HEK293 (cell line): ENCODE results near the gene CXCL8.

Source experiments
- CTCF ChIP-seq: fragments of 450-650 bp; formaldehyde crosslinking; IDR thresholded peaks from 2 replicates; pipeline ENCODE4 v1.5.1; 2016; ENCODE audit warnings: missing biosample characterization, missing genetic modification characterization
- HOXA7 ChIP-seq: sonication (generic); formaldehyde crosslinking; IDR thresholded peaks from 2 replicates; pipeline ENCODE4 v1.8.1; 2022; ENCODE audit warnings: missing genetic modification reagents, borderline replicate concordance
- ZNF239 ChIP-seq: fragments of 450-650 bp; formaldehyde crosslinking; IDR thresholded peaks from 2 replicates; pipeline ENCODE4 v1.5.1; 2016; ENCODE audit warnings: missing biosample characterization, missing genetic modification characterization
- ZNF24 ChIP-seq: fragments of 450-650 bp; formaldehyde crosslinking; IDR thresholded peaks from 2 replicates; pipeline ENCODE4 v1.5.1; 2016; ENCODE audit warnings: missing biosample characterization, missing genetic modification characterization
- ZNF266 ChIP-seq: fragments of 450-650 bp; formaldehyde crosslinking; IDR thresholded peaks from 2 replicates; pipeline ENCODE4 v1.5.1; 2016; ENCODE audit warnings: missing biosample characterization, missing genetic modification characterization, low read depth
- ZNF544 ChIP-seq: fragments of 450-650 bp; formaldehyde crosslinking; IDR thresholded peaks from 2 replicates; pipeline ENCODE4 v1.5.0; 2017; ENCODE audit warnings: missing biosample characterization, missing genetic modification characterization

- TF ChIP-seq ZNF266 (tag by site-specific recombination): no peak
- no peak for TF ChIP-seq ZNF24
- no peak for TF ChIP-seq ZNF544
- TF ChIP-seq HOXA7 (CRISPR knock-in tag): no peak
- no peak for TF ChIP-seq ZNF239 (tag by site-specific recombination)
- no peak for TF ChIP-seq CTCF
These were observed 42.2 kb upstream of the CXCL8 start for GRCh38 chr4:73698217-73698616.
